ENCODE data around the gene ARAP1. TPM values are rescaled to one million over a fixed set of nuclear protein-coding genes. Genes with fewer than 3 reads are reported as not detected.

ARAP1 gene
- total RNA-seq, 1 experiment from 2014 or later: 66.1 TPM

- H3K36me3 ChIP-seq (ENCODE audit: insufficient read depth, low read length, poor library complexity, severe bottlenecking): no peaks in the 10 kb centered on the region
- no peak for DNase-seq (ENCODE audit: low spot score)
- no peak overlapping the region for H3K4me3 ChIP-seq (ENCODE audit: low read depth, low read length, poor library complexity, severe bottlenecking)
- intact Hi-C loops (cut with micrococcal nuclease; ENCODE audit: unreplicated experiment): no loop called here
- ChIA-PET CTCF (no interaction called here), POLR2A (ENCODE audit: low non-redundant PET) (interaction anchor here (0.6 kb wide), 1 partner anchor 93 kb away, joined by 3 read pairs; no protein-coding TSS in a partner anchor)
- H3K27ac ChIP-seq (ENCODE audit: low read depth, low read length, poor library complexity, severe bottlenecking): no peak overlapping the region
- BruUV-seq (replicated peaks): no TSS peak
- H3K27me3 ChIP-seq (replicated peaks; ENCODE audit: insufficient read depth, low read depth, low read length, poor library complexity): no peaks in the 10 kb centered on the region
- no peaks in the 10 kb centered on the region for H3K9me3 ChIP-seq (ENCODE audit: low read depth, low read length, poor library complexity, severe bottlenecking)
- no peak for TF ChIP-seq CTCF (conservative IDR thresholded peaks at IDR 0.05; ENCODE audit: low read depth, low read length)
- no peak for TF ChIP-seq EZH2 (IDR thresholded peaks at IDR 0.05; ENCODE audit: borderline replicate concordance, low read depth, low read length, poor library complexity, severe bottlenecking)
- H3K4me1 ChIP-seq (ENCODE audit: insufficient read depth, low read length, poor library complexity, severe bottlenecking): no peaks in the 10 kb centered on the region
Observed at GRCh38 chr11:72655896-72656464, 96.2 kb downstream of the ARAP1 start.

GRCh38 chr11:72655014-72655413 is 97.2 kb downstream of the ARAP1 start:
- no peak for DNase-seq (ENCODE audit: low spot score)
- BruUV-seq (replicated peaks): no TSS peak
- CTCF ChIA-PET: no interaction called here
- Histone ChIP-seq H3K27ac (ENCODE audit: low read depth, low read length, poor library complexity, severe bottlenecking) (no peak overlapping the region), H3K4me3 (ENCODE audit: low read depth, low read length, poor library complexity, severe bottlenecking) (no peak overlapping the region), H3K9me3 (ENCODE audit: low read depth, low read length, poor library complexity, severe bottlenecking) (no peaks in the 10 kb centered on the region), H3K36me3 (ENCODE audit: insufficient read depth, low read length, poor library complexity, severe bottlenecking) (no peaks in the 10 kb centered on the region), H3K4me1 (ENCODE audit: insufficient read depth, low read length, poor library complexity, severe bottlenecking) (no peaks in the 10 kb centered on the region), H3K27me3 (replicated peaks; ENCODE audit: insufficient read depth, low read depth, low read length, poor library complexity) (no peaks in the 10 kb centered on the region)
- no peak for TF ChIP-seq EZH2 (IDR thresholded peaks at IDR 0.05; ENCODE audit: borderline replicate concordance, low read depth, low read length, poor library complexity, severe bottlenecking)
- no peak for TF ChIP-seq CTCF (conservative IDR thresholded peaks at IDR 0.05; ENCODE audit: low read depth, low read length)
- intact Hi-C loops (cut with micrococcal nuclease; ENCODE audit: unreplicated experiment): no loop called here
- POLR2A ChIA-PET (ENCODE audit: low non-redundant PET): no interaction called here

- ChIA-PET CTCF (no interaction called here), POLR2A (ENCODE audit: low non-redundant PET) (no interaction called here)
- no TSS peak for BruUV-seq (replicated peaks)
- H3K4me3 ChIP-seq (ENCODE audit: low read depth, low read length, poor library complexity, severe bottlenecking): no peak overlapping the region
- H3K27ac ChIP-seq (ENCODE audit: low read depth, low read length, poor library complexity, severe bottlenecking): no peak overlapping the region
- H3K4me1 ChIP-seq (ENCODE audit: insufficient read depth, low read length, poor library complexity, severe bottlenecking): no peaks in the 10 kb centered on the region
- no peak for TF ChIP-seq EZH2 (IDR thresholded peaks at IDR 0.05; ENCODE audit: borderline replicate concordance, low read depth, low read length, poor library complexity, severe bottlenecking)
- H3K9me3 ChIP-seq (ENCODE audit: low read depth, low read length, poor library complexity, severe bottlenecking): no peaks in the 10 kb centered on the region
- H3K27me3 ChIP-seq (replicated peaks; ENCODE audit: insufficient read depth, low read depth, low read length, poor library complexity): no peaks in the 10 kb centered on the region
- intact Hi-C loops (cut with micrococcal nuclease; ENCODE audit: unreplicated experiment): no loop called here
- no peak for DNase-seq (ENCODE audit: low spot score)
- no peaks in the 10 kb centered on the region for H3K36me3 ChIP-seq (ENCODE audit: insufficient read depth, low read length, poor library complexity, severe bottlenecking)
Observed at GRCh38 chr11:72653649-72654048, 98.6 kb downstream of the ARAP1 start.

All from A673 (cell line).